Measurements from ENCODE around the gene ZNF576.
"Not testable (repeated sequence)": the region's sequence is repeated elsewhere in the genome, so short reads cannot be mapped to it uniquely, and the experiment has no call there.

- TF ChIP-seq, protein P1, sequence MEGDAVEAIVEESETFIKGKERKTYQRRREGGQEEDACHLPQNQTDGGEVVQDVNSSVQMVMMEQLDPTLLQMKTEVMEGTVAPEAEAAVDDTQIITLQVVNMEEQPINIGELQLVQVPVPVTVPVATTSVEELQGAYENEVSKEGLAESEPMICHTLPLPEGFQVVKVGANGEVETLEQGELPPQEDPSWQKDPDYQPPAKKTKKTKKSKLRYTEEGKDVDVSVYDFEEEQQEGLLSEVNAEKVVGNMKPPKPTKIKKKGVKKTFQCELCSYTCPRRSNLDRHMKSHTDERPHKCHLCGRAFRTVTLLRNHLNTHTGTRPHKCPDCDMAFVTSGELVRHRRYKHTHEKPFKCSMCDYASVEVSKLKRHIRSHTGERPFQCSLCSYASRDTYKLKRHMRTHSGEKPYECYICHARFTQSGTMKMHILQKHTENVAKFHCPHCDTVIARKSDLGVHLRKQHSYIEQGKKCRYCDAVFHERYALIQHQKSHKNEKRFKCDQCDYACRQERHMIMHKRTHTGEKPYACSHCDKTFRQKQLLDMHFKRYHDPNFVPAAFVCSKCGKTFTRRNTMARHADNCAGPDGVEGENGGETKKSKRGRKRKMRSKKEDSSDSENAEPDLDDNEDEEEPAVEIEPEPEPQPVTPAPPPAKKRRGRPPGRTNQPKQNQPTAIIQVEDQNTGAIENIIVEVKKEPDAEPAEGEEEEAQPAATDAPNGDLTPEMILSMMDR (IDR thresholded peaks at IDR 0.05): not testable (repeated sequence)
- not testable (repeated sequence) for TF ChIP-seq POLR2A (IDR thresholded peaks at IDR 0.05)
Measured at GRCh38 chr19:43547926-43548325, 48.5 kb upstream of the ZNF576 start.

Measured in esophagus squamous epithelium (tissue), 4 donors.